GM13976 (cell line): ENCODE results near the gene MS4A18.
"Not testable (repeated sequence)": the region's sequence is repeated elsewhere in the genome, so short reads cannot be mapped to it uniquely, and the experiment has no call there.

ENCODE experiments used
- DNase-seq: peaks from one replicate; pipeline ENCODE4 v3.0.0; 2012; ENCODE audit warnings: low spot score
- in situ Hi-C: fragments of 300-500 bp; cut with MboI; formaldehyde crosslinking; loops from one replicate; pipeline ENCODE4 v1.12.0; 2022; ENCODE audit warnings: low sequenced_read_pairs, mixed read lengths, inconsistent platforms; ENCODE audit not compliant: unreplicated experiment
- TF ChIP-seq, protein P1 (sequence below): IDR thresholded peaks from 2 replicates; pipeline ENCODE4 v1.5.1; 2012; ENCODE audit warnings: borderline replicate concordance, mild to moderate bottlenecking; ENCODE audit not compliant: insufficient read depth; ENCODE audit errors: extremely low read depth, missing control alignments, control extremely low read depth

Gene MS4A18

DNA sequence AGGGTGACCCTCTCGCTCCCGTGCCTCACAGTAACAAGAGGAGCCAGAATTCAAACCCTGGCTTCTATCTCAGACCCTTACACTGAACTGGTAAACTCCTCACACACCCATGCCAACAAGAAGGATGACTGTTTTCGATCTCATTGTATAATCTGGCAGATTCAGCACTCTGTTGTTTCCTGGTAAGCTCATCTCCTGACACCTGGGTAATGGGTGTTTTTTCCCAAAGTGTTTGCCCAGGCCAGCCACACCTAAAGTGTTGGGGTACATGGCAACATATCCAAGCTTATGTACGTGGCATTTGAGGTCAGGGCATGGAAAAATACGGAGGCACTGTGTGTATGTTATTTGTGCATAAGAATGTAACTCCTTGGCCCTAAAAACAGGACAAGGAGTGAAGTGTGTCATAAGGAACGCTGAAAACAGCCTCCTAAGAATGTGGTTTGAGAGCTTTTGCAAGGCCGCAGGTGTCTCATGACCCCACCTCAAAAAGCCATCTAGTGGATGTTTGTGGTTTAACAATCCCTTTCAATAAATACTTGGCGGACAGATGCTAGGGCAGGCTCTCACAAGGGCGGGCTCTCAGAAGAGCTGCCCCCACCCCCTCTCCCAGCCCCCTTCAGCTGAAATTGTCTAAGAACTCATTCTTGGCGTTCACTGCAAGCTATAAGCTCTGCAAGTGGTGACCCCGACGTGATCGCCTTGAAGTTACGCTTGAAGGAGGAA is 31.9 kb downstream of the MS4A18 start, which contains the start of gene MS4A15:
Gene MS4A15 (plus strand): TSS at position 561 of the 726 bp plus-strand sequence. CDS start 6,867 bp downstream, outside the sequence.
- peak; percentile 56 for DNase-seq
- TF ChIP-seq, protein P1, sequence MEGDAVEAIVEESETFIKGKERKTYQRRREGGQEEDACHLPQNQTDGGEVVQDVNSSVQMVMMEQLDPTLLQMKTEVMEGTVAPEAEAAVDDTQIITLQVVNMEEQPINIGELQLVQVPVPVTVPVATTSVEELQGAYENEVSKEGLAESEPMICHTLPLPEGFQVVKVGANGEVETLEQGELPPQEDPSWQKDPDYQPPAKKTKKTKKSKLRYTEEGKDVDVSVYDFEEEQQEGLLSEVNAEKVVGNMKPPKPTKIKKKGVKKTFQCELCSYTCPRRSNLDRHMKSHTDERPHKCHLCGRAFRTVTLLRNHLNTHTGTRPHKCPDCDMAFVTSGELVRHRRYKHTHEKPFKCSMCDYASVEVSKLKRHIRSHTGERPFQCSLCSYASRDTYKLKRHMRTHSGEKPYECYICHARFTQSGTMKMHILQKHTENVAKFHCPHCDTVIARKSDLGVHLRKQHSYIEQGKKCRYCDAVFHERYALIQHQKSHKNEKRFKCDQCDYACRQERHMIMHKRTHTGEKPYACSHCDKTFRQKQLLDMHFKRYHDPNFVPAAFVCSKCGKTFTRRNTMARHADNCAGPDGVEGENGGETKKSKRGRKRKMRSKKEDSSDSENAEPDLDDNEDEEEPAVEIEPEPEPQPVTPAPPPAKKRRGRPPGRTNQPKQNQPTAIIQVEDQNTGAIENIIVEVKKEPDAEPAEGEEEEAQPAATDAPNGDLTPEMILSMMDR: peak; percentile 31
- in situ Hi-C loops: no loop called here

DNA sequence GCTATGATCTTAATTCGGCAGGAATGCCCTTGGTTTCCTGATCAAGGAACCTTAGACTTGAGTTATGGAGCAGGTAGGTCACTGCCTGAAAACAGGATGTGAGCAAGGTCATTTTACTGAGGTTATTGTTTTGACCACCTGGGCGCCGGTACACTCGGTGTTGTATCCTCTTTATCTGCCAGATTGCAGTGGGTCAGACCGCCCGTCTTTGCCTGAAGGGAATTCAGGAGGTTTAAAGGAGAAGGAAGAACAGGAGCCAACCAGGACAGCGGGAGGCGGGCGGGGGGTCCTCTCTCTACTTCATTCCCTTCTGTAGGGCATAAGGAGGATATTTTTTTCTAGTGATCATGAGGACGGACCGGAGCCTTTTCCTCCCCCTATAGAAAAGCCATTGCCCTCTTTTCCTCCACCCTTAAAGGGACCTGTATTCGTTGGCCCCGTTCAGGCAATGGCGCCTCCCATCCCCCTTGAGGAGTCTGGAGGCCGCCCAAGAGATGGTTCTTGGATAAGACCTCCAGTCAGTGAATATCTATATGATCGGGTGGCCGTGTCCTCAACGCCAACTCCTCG is 32.8 kb downstream of the MS4A18 start:
- no peak for DNase-seq
- TF ChIP-seq, protein P1: no peak
- in situ Hi-C loops: no loop called here

DNA sequence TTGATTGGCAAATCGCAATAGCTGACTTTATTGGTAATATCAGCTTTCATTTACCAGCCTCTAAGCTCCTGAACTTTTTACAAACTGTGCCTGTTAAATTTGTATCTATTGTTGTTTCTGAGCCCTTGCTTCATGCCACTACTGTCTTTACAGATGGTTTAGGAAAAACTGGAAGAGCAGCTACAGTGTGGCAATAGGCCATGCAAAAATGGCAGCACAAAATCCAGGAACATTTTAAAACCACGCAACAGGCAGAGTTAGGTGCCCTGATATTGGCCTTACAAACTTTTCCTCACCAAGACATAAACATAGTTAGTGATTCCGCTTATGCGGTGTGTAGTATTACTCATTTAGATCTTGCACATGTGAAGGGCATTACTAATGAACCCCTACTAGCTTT is 34.2 kb downstream of the MS4A18 start:
- DNase-seq, in situ Hi-C loops: not testable (repeated sequence)

DNA sequence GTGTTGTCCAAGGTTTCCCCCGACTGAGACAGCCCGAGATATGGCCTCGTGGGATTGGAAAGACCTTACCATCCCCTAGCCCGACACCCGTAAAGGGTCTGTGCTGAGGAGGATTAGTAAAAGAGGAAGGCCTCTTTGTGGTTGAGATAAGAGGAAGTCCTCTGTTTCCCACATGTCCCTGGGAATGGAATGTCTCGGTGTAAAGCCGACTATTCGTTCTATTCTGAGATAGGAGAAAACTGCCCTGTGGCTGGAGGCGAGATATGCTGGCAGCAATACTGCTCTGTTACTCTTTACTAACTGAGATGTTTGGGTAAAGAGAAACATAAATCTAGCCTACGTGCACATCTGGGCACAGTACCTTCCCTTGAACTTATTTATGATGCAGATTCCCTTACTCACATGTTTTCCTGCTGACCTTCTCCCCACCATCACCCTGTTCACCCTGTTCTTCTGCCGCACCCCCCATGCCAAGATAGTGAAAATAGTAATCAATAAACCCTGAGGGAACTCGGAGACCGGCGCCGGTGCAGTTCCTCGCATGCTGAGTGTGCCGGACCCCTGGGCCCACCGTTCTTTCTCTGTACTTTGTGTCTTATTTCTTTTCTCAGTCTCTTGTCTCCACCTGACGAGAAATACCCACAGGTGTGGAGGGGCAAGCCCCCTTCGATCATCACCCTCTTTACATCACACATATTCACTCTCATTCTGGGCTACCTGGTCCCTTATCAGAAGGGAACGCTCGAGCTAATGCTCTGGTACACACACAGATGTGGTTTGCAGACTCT is 35.1 kb downstream of the MS4A18 start:
- in situ Hi-C loops, DNase-seq: not testable (repeated sequence)

DNA sequence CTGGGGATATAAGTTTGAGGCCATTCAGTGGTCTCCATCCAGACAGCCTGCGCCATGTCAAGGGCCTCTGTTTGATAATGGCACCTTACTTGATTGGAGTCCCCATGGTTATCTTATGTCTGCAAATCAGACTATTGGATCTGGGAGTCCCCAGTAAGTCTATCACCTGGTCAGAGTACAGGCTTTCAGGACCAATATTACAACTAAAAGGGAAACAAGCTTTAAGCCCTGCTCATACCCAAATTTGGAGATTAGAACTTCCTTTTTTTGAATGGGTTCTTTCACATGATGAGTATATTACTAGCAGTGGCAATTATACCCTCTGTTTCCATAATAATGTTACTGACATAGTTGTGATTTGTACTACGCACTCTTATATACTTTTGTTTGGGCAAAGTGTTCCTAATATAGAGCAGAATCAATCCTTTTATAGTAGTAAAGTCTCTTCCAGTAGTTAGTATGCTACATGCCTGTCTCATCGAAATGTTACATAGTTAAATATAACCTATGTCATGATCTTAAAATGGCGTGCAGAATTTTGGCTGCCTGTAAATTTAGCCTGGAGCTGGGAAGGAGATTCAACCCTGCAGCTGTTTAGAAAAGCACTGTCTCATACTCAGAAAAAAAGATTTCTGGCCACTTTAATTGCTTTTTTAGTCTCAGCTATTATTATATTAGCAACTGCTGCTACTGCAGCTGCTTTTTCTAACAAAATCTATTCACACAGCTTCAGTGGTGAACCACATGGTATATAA is 37.1 kb downstream of the MS4A18 start:
- DNase-seq: no peak
- TF ChIP-seq, protein P1: no peak
- in situ Hi-C loops: no loop called here

DNA sequence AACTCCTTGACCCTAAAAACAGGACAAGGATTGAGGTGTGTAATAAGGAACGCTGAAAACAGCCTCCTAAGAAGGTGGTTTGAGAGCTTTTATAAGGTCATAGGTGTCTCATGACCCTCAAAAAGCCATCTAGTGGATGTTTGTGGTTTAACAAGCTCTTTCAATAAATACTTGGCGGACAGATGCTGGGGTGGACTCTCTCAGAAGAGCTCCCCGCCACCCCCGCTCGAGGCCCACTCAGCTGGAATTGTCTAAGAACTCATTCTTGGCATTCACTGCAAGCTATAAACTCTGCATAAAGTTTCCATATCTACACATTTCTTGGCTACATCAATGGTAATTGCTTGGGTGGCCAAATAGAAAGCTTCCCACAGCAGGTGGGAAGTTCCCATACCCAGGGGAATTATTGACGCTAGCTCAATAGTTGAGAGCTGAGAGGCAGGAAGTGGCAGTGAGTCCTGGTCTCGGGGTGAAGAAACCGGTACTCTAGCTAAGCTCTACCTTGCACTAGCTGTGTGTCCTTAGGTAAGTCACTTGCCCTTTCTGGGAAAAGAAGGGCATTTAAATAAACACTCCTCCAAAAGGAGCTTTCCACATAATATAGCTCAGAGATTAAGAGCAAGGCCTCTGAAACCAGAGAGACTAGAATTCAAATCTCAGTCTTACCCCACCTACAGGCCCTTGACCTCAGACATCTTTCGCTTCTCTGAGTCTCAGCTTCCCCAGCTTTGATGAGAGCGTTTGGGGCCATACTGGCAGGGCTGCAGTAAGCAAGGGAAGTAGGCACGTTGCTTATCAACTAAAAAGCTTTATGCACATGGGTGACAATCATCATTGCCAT is 38.6 kb downstream of the MS4A18 start:
- TF ChIP-seq, protein P1: peak; percentile 30
- peak; percentile 70 for DNase-seq
- in situ Hi-C loops: no loop called here
